ENCODE results near the gene DEPDC5. TPM values are rescaled to one million over a fixed set of nuclear protein-coding genes. Genes with fewer than 3 reads are reported as not detected.
A peak's percentile ranks its signal among the peaks of the same experiment; 100 is the strongest.
"Not testable (repeated sequence)": the region's sequence is repeated elsewhere in the genome, so short reads cannot be mapped to it uniquely, and the experiment has no call there.

DEPDC5 gene
- total RNA-seq, 2 donors from 2014 or later = 31.9 to 43.2 TPM

DNA sequence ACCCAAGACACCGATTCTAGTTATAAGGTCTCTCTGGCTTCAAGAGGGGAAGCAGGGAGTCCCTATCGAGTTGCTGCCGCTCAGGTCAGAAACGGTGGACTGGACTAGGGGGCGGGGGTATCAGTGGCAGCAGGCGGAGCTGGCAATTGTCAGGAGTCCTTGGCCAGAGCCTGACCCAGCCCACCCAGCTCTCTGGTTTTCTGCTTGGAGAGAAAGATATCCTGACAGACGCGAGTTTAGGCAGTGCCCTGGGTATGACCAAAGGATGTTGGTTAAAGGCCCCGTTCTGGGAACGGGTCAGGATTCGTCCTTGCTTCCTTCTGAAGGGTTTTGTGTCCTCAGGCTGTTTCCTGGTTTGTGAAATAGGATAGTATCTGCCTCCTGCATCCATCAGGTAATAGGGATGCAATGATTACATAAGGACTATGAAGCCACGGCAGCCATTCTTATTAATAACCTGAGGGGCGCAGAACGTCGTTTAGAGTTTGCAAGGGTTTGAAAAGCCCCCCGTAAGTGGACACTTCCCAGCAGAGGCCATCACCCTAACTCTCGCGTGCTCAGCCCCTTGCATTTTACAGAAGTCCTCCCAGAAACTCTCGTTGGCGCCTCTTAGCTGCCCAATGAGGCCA is 700 bp upstream of the DEPDC5 start:
- peak overlapping the region; percentile 100 for H3K4me3 ChIP-seq (ENCODE audit: low read length)
- peak; percentile 94 for DNase-seq
- Mint-ChIP-seq H3K4me3 (peak overlapping the region; percentile 84), H3K36me3 (ENCODE audit: low read depth) (peaks cover 3% of the 10 kb centered on the region), H3K9me3 (no peaks in the 10 kb centered on the region), H3K27ac (peak overlapping the region; percentile 99), H3K4me1 (peaks cover 32% of the 10 kb centered on the region), H3K27me3 (ENCODE audit: insufficient read depth) (no peaks in the 10 kb centered on the region)
- peaks cover 6% of the 10 kb centered on the region for H3K4me1 ChIP-seq (ENCODE audit: control insufficient read depth, insufficient read depth, low read length)
- peaks cover 1% of the 10 kb centered on the region for H3K36me3 ChIP-seq (ENCODE audit: control insufficient read depth, insufficient read depth, low read length)
- peak overlapping the region; percentile 72 for H3K27ac ChIP-seq (ENCODE audit: low read depth, low read length)
- 6 to 8% methylated on average over 13 to 20 of the region's 20 CpGs for WGBS, 2 experiments (ENCODE audit: insufficient coverage in 1 of 2, insufficient read length in 1 of 2)
- no peaks in the 10 kb centered on the region for H3K9me3 ChIP-seq (ENCODE audit: control insufficient read depth, low read length)
- TF ChIP-seq, protein P1, sequence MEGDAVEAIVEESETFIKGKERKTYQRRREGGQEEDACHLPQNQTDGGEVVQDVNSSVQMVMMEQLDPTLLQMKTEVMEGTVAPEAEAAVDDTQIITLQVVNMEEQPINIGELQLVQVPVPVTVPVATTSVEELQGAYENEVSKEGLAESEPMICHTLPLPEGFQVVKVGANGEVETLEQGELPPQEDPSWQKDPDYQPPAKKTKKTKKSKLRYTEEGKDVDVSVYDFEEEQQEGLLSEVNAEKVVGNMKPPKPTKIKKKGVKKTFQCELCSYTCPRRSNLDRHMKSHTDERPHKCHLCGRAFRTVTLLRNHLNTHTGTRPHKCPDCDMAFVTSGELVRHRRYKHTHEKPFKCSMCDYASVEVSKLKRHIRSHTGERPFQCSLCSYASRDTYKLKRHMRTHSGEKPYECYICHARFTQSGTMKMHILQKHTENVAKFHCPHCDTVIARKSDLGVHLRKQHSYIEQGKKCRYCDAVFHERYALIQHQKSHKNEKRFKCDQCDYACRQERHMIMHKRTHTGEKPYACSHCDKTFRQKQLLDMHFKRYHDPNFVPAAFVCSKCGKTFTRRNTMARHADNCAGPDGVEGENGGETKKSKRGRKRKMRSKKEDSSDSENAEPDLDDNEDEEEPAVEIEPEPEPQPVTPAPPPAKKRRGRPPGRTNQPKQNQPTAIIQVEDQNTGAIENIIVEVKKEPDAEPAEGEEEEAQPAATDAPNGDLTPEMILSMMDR (conservative IDR thresholded peaks at IDR 0.05) = no peak
- peak overlapping the region; percentile 52 for H3K9ac ChIP-seq (ENCODE audit: extremely low read depth, low read length, poor library complexity, severe bottlenecking)
- H3K27me3 ChIP-seq (ENCODE audit: control insufficient read depth, insufficient read depth, low read length, poor library complexity, severe bottlenecking) = no peaks in the 10 kb centered on the region

GRCh38 chr22:31754813-31755212 is 994 bp downstream of the DEPDC5 start:
- DNase-seq = no peak
- peak overlapping the region; percentile 72 for H3K9ac ChIP-seq (ENCODE audit: extremely low read depth, low read length, poor library complexity, severe bottlenecking)
- peaks cover 9% of the 10 kb centered on the region for H3K36me3 Mint-ChIP-seq (ENCODE audit: low read depth)
- 74 to 76% methylated on average over 6 of the region's 6 CpGs for WGBS, 2 experiments (ENCODE audit: insufficient coverage in 1 of 2, insufficient read length in 1 of 2)
- TF ChIP-seq, protein P1 (conservative IDR thresholded peaks at IDR 0.05) = no peak
- peaks cover 26% of the 10 kb centered on the region for H3K4me1 Mint-ChIP-seq
- H3K4me3 Mint-ChIP-seq = peak overlapping the region; percentile 84
- no peaks in the 10 kb centered on the region for H3K9me3 ChIP-seq (ENCODE audit: control insufficient read depth, low read length)
- no peaks in the 10 kb centered on the region for H3K27me3 Mint-ChIP-seq (ENCODE audit: insufficient read depth)
- no peak overlapping the region for H3K27ac ChIP-seq (ENCODE audit: low read depth, low read length)
- H3K4me3 ChIP-seq (ENCODE audit: low read length) = peak overlapping the region; percentile 100
- peak overlapping the region; percentile 80 for H3K27ac Mint-ChIP-seq
- H3K36me3 ChIP-seq (ENCODE audit: control insufficient read depth, insufficient read depth, low read length) = peaks cover 10% of the 10 kb centered on the region
- H3K9me3 Mint-ChIP-seq = no peaks in the 10 kb centered on the region
- no peaks in the 10 kb centered on the region for H3K27me3 ChIP-seq (ENCODE audit: control insufficient read depth, insufficient read depth, low read length, poor library complexity, severe bottlenecking)
- peaks cover 6% of the 10 kb centered on the region for H3K4me1 ChIP-seq (ENCODE audit: control insufficient read depth, insufficient read depth, low read length)

- H3K27ac Mint-ChIP-seq = no peak overlapping the region
- no peaks in the 10 kb centered on the region for H3K27me3 Mint-ChIP-seq (ENCODE audit: insufficient read depth)
- Histone ChIP-seq H3K4me3 (ENCODE audit: low read length) (no peak overlapping the region), H3K27me3 (ENCODE audit: control insufficient read depth, insufficient read depth, low read length, poor library complexity, severe bottlenecking) (no peaks in the 10 kb centered on the region), H3K9me3 (ENCODE audit: control insufficient read depth, low read length) (no peaks in the 10 kb centered on the region), H3K36me3 (ENCODE audit: control insufficient read depth, insufficient read depth, low read length) (peaks cover 25% of the 10 kb centered on the region), H3K9ac (ENCODE audit: extremely low read depth, low read length, poor library complexity, severe bottlenecking) (no peak overlapping the region), H3K4me1 (ENCODE audit: control insufficient read depth, insufficient read depth, low read length) (peaks cover 2% of the 10 kb centered on the region), H3K27ac (ENCODE audit: low read depth, low read length) (no peak overlapping the region)
- TF ChIP-seq, protein P1 (conservative IDR thresholded peaks at IDR 0.05) = no peak
- H3K4me3 Mint-ChIP-seq = no peak overlapping the region
- DNase-seq = no peak
- H3K4me1 Mint-ChIP-seq = peaks cover 17% of the 10 kb centered on the region
- WGBS, 2 experiments (ENCODE audit: insufficient coverage in 1 of 2, insufficient read length in 1 of 2) = 100% methylated on average over 1 of the region's 1 CpG
- H3K9me3 Mint-ChIP-seq = no peaks in the 10 kb centered on the region
- H3K36me3 Mint-ChIP-seq (ENCODE audit: low read depth) = peaks cover 28% of the 10 kb centered on the region
These were observed 3.4 kb downstream of the DEPDC5 start for GRCh38 chr22:31757265-31757664.

GRCh38 chr22:31758860-31759259 is 5.0 kb downstream of the DEPDC5 start:
- peaks cover 26% of the 10 kb centered on the region for H3K36me3 ChIP-seq (ENCODE audit: control insufficient read depth, insufficient read depth, low read length)
- H3K27ac Mint-ChIP-seq; H3K9me3 Mint-ChIP-seq; H3K4me3 ChIP-seq (ENCODE audit: low read length); DNase-seq; H3K27ac ChIP-seq (ENCODE audit: low read depth, low read length); H3K4me1 ChIP-seq (ENCODE audit: control insufficient read depth, insufficient read depth, low read length); H3K9me3 ChIP-seq (ENCODE audit: control insufficient read depth, low read length); H3K4me3 Mint-ChIP-seq; H3K9ac ChIP-seq (ENCODE audit: extremely low read depth, low read length, poor library complexity, severe bottlenecking); H3K27me3 Mint-ChIP-seq (ENCODE audit: insufficient read depth); H3K27me3 ChIP-seq (ENCODE audit: control insufficient read depth, insufficient read depth, low read length, poor library complexity, severe bottlenecking): not testable (repeated sequence)
- Mint-ChIP-seq H3K4me1 (peaks cover 11% of the 10 kb centered on the region), H3K36me3 (ENCODE audit: low read depth) (peaks cover 32% of the 10 kb centered on the region)
- 95 to 96% methylated on average over 5 of the region's 5 CpGs for WGBS, 2 experiments (ENCODE audit: insufficient coverage in 1 of 2, insufficient read length in 1 of 2)
